HG02973 (cell line): Measurements from ENCODE around the gene C9orf50.
A peak's percentile ranks its signal among the peaks of the same experiment; 100 is the strongest.

Experiments
- ATAC-seq: cut with Tn5 transposase; IDR thresholded peaks from one replicate; pipeline ENCODE4 v1.9.1; 2021; ENCODE audit warnings: moderate library complexity; ENCODE audit not compliant: unreplicated experiment

The C9orf50 gene

GRCh38 chr9:129631674-129632129 is 10.8 kb upstream of the C9orf50 start:
- ATAC-seq: no peak

- ATAC-seq: no peak
Measured at GRCh38 chr9:129630967-129631673, 10.2 kb upstream of the C9orf50 start.

GRCh38 chr9:129629251-129629820 is 8.4 kb upstream of the C9orf50 start:
- ATAC-seq: no peak

- no peak for ATAC-seq
Measured at GRCh38 chr9:129628709-129629108, 7.8 kb upstream of the C9orf50 start.

- ATAC-seq: no peak
Measured at GRCh38 chr9:129627556-129628440, 6.9 kb upstream of the C9orf50 start.

GRCh38 chr9:129626625-129627284 is 5.9 kb upstream of the C9orf50 start:
- ATAC-seq: peak; percentile 26

GRCh38 chr9:129626079-129626624 is 5.3 kb upstream of the C9orf50 start, which contains the start of gene NTMT1:
Gene NTMT1, plus strand, starts transcription at chr9:129626163. Its CDS starts 6,541 bp downstream, at chr9:129632704.
- ATAC-seq: peak; percentile 54

GRCh38 chr9:129624947-129625346 is 4.0 kb upstream of the C9orf50 start:
- no peak for ATAC-seq

GRCh38 chr9:129624168-129624759 is 3.4 kb upstream of the C9orf50 start:
- no peak for ATAC-seq

- ATAC-seq: no peak
Measured at GRCh38 chr9:129623331-129623730, 2.4 kb upstream of the C9orf50 start.

GRCh38 chr9:129619787-129620668 is 873 bp downstream of the C9orf50 start:
- ATAC-seq: no peak

- ATAC-seq: no peak
Measured at GRCh38 chr9:129617167-129617566, 3.7 kb downstream of the C9orf50 start.

- no peak for ATAC-seq
Measured at GRCh38 chr9:129615407-129616285, 5.3 kb downstream of the C9orf50 start.

GRCh38 chr9:129614932-129615331 is 6.0 kb downstream of the C9orf50 start:
- ATAC-seq: no peak

GRCh38 chr9:129613520-129614175 is 7.3 kb downstream of the C9orf50 start:
- ATAC-seq: no peak

GRCh38 chr9:129612815-129613519 is 7.9 kb downstream of the C9orf50 start:
- ATAC-seq: no peak

GRCh38 chr9:129612123-129612522 is 8.8 kb downstream of the C9orf50 start:
- no peak for ATAC-seq
